Measurements from ENCODE around the gene CDK15. TPM values are rescaled to one million over a fixed set of nuclear protein-coding genes. Genes with fewer than 3 reads are reported as not detected.
"Not testable (repeated sequence)": the region's sequence is repeated elsewhere in the genome, so short reads cannot be mapped to it uniquely, and the experiment has no call there.

Gene CDK15
- total RNA-seq, 1 experiment from 2014 or later: 47.9 TPM

DNA sequence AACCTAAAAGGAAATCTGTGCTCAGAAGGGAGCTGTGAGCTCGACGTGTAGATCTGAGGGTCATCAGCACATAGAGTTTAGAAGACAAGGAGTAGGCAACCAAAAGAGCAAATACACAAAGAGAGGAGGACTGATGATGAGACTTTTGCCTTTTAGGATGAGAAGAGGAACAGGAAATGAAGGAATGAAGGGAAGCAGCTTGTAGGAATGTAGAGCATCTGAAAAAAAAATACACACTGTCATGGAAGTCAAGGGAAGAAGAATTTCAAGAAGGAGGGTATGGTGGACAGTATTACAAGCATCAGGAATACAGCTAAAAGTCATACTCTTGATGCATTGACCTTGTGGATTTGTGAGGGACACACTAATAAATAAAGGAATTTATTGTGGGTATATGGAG lies 21.9 kb downstream of the CDK15 start:
- DNase-seq (ENCODE audit: low read depth): no peak

DNA sequence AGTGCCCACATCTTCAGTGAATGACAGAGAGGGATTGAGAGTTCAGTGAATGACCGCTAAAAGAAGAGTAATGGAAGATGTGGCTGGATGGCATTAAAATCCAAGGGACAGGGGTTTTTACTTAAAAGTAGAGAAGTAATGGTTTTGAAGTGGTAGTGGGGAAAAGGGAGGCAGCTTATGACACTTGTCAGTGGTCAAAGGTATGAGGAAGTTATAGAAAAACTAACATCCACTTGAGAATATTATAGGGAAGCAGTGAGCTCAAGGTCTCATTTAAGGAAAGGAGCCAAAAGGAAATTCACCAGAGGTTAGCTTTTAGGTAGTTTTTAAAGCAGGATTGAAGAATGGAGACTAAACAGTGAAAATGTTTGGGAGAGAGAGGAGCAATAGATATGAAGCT lies 24.3 kb downstream of the CDK15 start:
- no peak for DNase-seq (ENCODE audit: low read depth)

DNA sequence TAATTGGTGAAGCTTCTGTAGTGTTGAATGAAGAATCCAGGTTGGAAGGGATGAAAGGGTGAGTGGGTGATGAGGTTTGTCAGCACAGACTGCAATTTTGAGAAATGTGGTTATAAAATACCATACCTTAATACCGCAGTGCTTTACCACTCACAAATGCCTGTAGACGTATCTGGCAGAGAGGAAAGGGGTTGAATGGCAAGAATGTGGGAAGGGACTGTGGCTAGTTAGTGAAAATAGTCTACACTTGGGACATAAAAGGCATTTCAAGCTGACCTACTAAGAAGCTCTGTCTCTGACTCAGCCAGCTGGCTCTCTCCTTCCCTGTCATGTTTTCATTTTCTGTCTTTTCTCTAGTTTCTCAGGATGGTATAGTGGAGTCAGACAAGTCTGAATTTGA lies 25.1 kb downstream of the CDK15 start:
- DNase-seq (ENCODE audit: low read depth): peak; percentile 85

DNA sequence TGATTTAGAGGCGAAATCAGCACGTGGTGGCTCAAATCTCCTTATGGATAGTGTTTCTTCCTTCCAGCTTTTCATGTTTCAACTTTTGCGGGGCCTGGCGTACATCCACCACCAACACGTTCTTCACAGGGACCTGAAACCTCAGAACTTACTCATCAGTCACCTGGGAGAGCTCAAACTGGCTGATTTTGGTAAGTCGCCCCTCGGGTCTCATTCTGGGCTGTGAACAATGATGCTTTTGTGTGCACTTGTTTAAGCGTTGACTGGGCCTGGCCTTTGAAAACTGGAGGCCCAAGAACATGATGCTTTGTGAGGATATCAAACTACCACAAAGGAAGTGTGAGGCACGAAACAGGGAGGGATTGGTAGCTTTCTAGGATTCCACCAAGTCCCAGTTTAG lies 27.4 kb downstream of the CDK15 start:
- DNase-seq (ENCODE audit: low read depth): no peak

DNA sequence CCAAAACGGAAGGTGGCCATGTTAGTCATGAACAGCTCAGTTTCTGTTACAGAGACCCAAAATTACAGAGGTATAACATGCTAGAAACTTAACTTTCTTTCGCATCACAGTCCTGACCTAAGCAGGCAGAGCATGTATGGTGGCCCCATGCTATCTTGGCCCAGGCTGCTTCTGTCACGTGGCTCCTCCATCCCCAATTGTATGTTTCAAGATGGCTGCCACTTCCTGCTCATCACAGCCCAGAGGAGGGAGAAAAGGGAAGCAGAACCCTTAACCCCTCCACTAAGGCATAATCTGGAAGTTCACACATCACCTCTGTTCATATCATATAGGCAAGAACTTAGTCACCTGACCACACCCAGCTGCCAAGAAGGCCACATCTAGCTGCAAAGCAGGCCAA lies 28.7 kb downstream of the CDK15 start:
- no peak for DNase-seq (ENCODE audit: low read depth)

- DNase-seq (ENCODE audit: low read depth): no peak
Observed at GRCh38 chr2:201837391-201837790, 31.1 kb downstream of the CDK15 start.

DNA sequence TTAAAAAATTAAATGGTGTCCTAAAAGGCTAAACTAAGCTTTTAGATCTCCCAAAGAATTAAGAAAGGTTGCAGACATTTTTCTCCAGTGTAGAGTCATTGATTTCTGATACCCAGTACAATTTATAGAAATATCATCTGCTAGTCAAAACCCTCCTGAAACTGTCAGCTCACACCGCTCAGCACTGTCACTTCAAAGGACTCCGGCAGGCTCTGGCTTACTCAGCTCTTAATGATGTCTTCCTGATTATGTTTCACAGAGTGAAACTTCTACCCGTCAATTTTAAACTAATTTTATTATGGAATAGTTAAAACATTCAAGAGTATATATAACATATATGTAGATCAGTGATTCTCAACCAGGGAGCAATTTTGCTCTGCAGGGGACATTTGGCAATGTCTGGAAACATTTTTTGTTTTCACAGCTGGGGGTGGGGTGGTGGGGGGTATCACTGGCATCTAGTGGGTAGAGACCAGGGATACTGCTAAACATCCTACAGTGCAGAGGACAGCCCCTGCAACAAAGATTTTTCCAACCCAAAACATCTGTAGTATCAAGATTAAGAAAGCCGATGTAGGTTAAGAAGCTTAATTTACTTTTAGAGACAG lies 31.6 kb downstream of the CDK15 start:
- no peak for DNase-seq (ENCODE audit: low read depth)

GRCh38 chr2:201839727-201840126 lies 33.4 kb downstream of the CDK15 start:
- DNase-seq (ENCODE audit: low read depth): no peak

DNA sequence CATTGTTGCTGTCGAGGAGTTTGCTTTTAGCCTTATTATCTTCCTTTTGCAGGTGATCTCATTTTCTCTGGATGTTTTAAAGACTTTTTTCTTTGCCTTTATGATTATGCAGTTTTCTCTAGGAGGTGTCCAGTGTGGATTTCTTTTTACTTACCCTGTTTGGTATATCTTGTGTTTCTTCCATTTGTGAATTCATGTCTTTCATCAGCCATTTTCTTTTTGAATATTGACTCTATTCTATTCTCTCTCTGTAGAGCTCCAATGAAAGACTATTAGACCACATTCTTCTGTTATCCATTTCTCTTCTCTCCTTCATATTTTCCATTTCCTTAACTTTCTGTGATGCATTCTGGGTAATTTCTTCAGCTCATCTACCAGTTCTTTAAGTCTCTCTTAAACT lies 34.4 kb downstream of the CDK15 start:
- no peak for DNase-seq (ENCODE audit: low read depth)

DNA sequence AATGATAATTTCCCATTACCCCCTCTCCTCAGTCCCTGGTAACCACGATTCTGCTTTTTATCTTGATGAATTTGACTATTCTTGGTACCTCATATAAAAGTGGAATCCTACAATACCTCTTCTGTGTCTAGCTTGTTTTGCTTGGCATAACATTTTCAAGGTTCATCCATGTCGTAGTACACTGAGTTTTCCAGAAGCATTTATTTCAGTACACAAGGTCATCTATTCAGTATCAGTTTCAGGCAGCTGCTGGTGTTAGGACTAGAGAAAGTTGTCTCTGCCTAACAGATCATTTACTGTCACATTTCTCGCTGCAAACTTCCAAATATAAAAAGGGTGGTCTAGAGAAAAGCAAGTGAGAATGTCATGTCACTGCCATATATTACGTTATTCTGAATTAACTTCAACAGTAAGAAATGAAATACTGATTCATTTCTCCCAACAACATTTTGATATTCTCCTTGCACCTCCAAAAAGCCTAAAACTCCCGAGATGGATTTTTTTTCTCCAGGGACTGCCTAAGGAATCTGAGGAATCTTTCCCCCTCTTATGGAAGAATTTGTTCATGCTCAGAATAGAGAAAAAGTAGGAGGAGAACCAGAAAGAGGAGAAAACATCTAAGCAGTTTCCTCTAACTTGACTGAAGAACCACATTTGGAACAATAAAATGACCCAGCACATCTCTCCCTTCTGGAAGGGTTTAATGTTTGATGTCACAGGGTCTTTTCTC lies 36.0 kb downstream of the CDK15 start:
- DNase-seq (ENCODE audit: low read depth): peak; percentile 38

DNA sequence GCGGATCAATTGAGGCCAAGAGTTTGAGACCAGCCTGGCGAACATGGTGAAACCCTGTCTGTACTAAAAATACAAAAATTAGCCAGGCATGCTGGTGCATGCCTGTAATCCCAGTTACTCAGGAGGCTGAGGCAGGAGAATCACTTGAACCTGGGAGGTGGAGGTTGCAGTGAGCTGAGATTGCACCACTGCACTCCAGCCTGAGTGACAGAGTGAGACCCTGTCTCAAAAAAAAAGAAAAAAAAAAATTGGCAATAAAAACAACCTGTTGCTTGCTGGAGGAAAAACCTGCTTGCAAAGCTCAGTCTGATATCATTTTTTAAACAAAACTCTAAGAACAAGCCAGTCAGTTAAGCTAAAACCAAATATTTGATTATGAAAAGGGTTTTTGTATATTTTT lies 38.6 kb downstream of the CDK15 start:
- DNase-seq (ENCODE audit: low read depth): not testable (repeated sequence)

GRCh38 chr2:201847481-201847880 lies 41.1 kb downstream of the CDK15 start:
- no peak for DNase-seq (ENCODE audit: low read depth)

- peak; percentile 45 for DNase-seq (ENCODE audit: low read depth)
Observed at GRCh38 chr2:201852462-201852861, 46.1 kb downstream of the CDK15 start.

- peak; percentile 55 for DNase-seq (ENCODE audit: low read depth)
Observed at GRCh38 chr2:201852878-201853415, 46.6 kb downstream of the CDK15 start.

- peak; percentile 99 for DNase-seq (ENCODE audit: low read depth)
Observed at GRCh38 chr2:201854221-201854801, 48.0 kb downstream of the CDK15 start.

GRCh38 chr2:201854841-201855240 lies 48.5 kb downstream of the CDK15 start:
- DNase-seq (ENCODE audit: low read depth): no peak

GRCh38 chr2:201855356-201855755 lies 49.0 kb downstream of the CDK15 start:
- DNase-seq (ENCODE audit: low read depth): peak; percentile 53

DNA sequence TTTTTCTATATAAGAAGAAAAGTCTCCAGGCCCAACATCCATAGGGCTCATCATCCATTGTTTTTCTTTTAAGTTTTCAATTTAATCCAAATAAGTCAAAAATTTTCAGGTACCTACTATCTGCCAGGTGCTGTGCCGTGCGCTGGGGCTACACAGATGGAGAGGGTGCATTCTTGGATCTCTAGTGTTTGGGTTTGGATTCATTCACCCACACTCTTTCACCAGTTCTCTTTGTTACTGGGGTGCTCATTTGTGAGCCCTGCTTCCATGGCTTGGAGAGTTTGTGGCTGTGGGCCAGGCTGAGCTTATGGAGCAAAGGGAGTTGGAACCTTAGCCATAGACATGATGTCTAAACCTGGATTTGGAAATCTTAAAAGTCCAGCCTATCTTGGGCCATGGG lies 51.0 kb downstream of the CDK15 start:
- no peak for DNase-seq (ENCODE audit: low read depth)

DNA sequence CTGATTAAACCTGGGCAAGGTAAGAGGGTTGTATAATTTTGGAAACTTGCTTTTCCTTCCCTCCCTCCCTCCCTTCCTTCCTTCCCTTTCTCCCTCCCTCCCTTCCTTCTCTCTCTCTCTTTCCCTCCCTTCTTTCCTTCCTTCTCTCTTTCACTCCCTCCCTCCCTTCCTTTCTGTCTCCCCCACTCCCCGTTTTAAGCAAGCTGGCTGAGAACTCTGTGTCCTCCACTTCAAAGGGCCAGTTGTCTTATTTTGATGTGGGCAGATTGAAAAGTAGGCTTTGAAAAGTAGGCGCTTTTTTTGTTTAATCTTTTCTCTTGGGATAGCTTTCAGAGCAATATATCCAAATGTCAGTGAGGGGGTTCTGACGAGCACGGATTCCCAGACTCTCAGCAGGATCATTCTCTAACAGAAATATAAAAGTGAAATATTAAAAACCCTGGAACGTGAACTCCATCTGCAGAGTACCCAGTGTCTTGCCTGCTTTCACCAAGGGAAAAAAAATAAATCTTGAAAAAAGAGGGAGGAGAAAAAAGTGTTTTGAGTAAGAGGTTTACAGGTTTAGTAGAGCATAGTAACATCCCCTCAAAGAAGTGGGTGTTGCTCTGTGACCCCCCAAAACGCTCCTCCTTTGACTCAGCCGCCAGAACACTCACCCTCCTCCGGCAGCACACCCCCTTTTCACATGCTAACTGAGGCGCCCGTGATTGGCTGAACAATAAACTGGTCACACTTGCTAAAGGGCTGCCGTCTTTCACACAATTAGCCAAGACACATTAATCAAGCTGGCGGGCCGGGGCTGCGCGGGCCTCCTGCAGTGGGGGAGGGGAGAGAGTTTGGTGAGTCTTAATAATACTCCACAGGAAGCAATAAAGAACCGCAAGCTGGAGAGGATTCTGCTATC lies 52.2 kb downstream of the CDK15 start:
- peak; percentile 75 for DNase-seq (ENCODE audit: low read depth)

- DNase-seq (ENCODE audit: low read depth): no peak
Observed at GRCh38 chr2:201859949-201860348, 53.6 kb downstream of the CDK15 start.

DNA sequence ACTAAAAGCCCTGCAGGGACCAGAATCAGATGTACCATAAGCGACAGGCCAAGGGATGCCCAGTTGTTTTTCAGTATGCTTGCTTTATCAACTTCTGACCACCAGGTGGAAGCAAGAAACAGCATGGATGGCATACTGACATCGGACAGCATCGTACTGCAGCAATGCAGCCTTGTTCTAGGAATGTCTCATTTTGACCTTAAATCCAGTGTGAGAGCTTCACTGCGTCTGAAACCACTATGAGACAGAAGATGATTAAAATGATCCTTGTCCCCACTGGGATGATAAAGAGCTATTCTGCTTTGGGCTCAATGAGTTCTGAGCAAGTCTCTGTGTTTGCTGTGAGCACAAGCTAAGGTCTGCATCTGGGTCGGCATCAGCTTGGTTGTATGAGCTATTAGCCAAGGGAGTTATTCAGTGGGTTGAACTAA lies 54.3 kb downstream of the CDK15 start:
- DNase-seq (ENCODE audit: low read depth): peak; percentile 82

GRCh38 chr2:201862843-201863242 lies 56.5 kb downstream of the CDK15 start:
- no peak for DNase-seq (ENCODE audit: low read depth)
